Measurements from ENCODE around the gene MAP3K5. TPM values are rescaled to one million over a fixed set of nuclear protein-coding genes. Genes with fewer than 3 reads are reported as not detected.
A peak's percentile ranks its signal among the peaks of the same experiment; 100 is the strongest.

The MAP3K5 gene
- total and polyA plus RNA-seq, 9 of the 15 experiments (the other 6 are each of a cell fraction or from before 2014, with no cell fraction given) = 2.2 to 13.0 (median 9.9) TPM

DNA sequence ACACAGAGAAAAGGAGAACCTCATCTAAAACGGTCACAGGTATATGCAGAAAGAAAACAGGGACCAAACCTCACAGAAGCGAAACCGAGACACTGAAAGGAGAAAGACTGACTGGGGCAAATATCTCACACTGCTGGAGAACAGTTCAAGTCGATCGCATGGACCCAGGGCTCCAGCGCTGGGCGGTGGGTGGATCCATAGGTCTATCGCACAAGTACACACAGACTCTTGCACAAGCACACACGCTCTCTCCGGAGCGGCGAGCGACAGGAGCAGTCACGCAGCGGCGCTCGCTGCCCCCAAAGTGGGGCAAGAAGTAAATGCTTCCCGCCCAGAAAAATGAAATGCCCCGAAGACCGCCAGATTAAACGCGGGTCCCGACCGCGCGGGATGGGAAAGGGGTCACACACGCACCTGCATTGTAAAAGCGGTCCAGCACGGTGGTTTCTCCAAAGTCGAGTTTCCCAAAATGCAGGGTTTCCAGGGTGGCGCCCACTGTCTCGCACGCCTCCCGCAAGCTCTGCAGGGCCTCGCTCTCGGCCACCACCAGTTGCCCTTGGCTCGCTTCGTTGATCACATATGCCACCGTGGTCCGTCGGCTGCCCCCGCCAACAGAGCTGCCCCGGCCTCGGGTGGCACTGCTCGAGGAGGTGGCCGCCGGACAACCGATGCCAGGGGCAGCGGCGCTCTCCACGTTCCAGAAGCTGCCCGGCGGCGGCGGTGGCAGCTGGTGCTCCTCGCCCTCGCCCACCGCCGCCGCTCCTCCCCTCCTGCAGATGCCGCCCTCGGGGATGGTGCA lies 782 bp downstream of the MAP3K5 start (continued):
- TF ChIP-seq ZNF311 (CRISPR knock-in tag; IDR thresholded peaks at IDR 0.05) (no peak), ZBTB8A (IDR thresholded peaks at IDR 0.05; ENCODE audit: partially characterized antibody) (no peak), ZNF57 (CRISPR knock-in tag; IDR thresholded peaks at IDR 0.05) (no peak), NR4A1 (CRISPR knock-in tag; IDR thresholded peaks at IDR 0.05) (no peak), NR4A1 (tag; IDR thresholded peaks at IDR 0.05) (no peak), HMG20A (CRISPR knock-in tag; conservative IDR thresholded peaks at IDR 0.05) (no peak), BRD4 (IDR thresholded peaks at IDR 0.05) (no peak), MCM3 (IDR thresholded peaks at IDR 0.05) (no peak), PTBP1 (IDR thresholded peaks at IDR 0.05; ENCODE audit: low read depth, low read length) (no peak), IFI16 (CRISPR knock-in tag; IDR thresholded peaks at IDR 0.05) (no peak), KDM1A (IDR thresholded peaks at IDR 0.05) (0 out of 4 replicates have a peak, but pooled peaks of 1 of the 2 experiments have one; percentile 11), GATA2 (CRISPR knock-in tag; IDR thresholded peaks at IDR 0.05) (no peak), TFAM (CRISPR knock-in tag; conservative IDR thresholded peaks at IDR 0.05) (no peak), BACH1 (tag; IDR thresholded peaks at IDR 0.05) (no peak)
- TF ChIP-seq, protein P1, sequence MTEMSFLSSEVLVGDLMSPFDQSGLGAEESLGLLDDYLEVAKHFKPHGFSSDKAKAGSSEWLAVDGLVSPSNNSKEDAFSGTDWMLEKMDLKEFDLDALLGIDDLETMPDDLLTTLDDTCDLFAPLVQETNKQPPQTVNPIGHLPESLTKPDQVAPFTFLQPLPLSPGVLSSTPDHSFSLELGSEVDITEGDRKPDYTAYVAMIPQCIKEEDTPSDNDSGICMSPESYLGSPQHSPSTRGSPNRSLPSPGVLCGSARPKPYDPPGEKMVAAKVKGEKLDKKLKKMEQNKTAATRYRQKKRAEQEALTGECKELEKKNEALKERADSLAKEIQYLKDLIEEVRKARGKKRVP (CRISPR knock-in tag; IDR thresholded peaks at IDR 0.05) = no peak
- TF ChIP-seq, protein P2, sequence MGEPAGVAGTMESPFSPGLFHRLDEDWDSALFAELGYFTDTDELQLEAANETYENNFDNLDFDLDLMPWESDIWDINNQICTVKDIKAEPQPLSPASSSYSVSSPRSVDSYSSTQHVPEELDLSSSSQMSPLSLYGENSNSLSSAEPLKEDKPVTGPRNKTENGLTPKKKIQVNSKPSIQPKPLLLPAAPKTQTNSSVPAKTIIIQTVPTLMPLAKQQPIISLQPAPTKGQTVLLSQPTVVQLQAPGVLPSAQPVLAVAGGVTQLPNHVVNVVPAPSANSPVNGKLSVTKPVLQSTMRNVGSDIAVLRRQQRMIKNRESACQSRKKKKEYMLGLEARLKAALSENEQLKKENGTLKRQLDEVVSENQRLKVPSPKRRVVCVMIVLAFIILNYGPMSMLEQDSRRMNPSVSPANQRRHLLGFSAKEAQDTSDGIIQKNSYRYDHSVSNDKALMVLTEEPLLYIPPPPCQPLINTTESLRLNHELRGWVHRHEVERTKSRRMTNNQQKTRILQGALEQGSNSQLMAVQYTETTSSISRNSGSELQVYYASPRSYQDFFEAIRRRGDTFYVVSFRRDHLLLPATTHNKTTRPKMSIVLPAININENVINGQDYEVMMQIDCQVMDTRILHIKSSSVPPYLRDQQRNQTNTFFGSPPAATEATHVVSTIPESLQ (CRISPR knock-in tag; IDR thresholded peaks at IDR 0.05) = no peak
- TF ChIP-seq, protein P3, sequence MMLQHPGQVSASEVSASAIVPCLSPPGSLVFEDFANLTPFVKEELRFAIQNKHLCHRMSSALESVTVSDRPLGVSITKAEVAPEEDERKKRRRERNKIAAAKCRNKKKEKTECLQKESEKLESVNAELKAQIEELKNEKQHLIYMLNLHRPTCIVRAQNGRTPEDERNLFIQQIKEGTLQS (IDR thresholded peaks at IDR 0.05) = 0 out of 2 replicates have a peak, but pooled peaks have one; percentile 9
- TF ChIP-seq, protein P3 (CRISPR knock-in tag; conservative IDR thresholded peaks at IDR 0.05) = no peak
- TF ChIP-seq, protein P4, sequence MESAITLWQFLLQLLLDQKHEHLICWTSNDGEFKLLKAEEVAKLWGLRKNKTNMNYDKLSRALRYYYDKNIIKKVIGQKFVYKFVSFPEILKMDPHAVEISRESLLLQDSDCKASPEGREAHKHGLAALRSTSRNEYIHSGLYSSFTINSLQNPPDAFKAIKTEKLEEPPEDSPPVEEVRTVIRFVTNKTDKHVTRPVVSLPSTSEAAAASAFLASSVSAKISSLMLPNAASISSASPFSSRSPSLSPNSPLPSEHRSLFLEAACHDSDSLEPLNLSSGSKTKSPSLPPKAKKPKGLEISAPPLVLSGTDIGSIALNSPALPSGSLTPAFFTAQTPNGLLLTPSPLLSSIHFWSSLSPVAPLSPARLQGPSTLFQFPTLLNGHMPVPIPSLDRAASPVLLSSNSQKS (CRISPR knock-in tag; IDR thresholded peaks at IDR 0.05) = no peak
- TF ChIP-seq, protein P5, sequence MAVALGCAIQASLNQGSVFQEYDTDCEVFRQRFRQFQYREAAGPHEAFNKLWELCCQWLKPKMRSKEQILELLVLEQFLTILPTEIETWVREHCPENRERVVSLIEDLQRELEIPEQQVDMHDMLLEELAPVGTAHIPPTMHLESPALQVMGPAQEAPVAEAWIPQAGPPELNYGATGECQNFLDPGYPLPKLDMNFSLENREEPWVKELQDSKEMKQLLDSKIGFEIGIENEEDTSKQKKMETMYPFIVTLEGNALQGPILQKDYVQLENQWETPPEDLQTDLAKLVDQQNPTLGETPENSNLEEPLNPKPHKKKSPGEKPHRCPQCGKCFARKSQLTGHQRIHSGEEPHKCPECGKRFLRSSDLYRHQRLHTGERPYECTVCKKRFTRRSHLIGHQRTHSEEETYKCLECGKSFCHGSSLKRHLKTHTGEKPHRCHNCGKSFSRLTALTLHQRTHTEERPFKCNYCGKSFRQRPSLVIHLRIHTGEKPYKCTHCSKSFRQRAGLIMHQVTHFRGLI (CRISPR knock-in tag; IDR thresholded peaks at IDR 0.05) = no peak
- TF ChIP-seq, protein P6, sequence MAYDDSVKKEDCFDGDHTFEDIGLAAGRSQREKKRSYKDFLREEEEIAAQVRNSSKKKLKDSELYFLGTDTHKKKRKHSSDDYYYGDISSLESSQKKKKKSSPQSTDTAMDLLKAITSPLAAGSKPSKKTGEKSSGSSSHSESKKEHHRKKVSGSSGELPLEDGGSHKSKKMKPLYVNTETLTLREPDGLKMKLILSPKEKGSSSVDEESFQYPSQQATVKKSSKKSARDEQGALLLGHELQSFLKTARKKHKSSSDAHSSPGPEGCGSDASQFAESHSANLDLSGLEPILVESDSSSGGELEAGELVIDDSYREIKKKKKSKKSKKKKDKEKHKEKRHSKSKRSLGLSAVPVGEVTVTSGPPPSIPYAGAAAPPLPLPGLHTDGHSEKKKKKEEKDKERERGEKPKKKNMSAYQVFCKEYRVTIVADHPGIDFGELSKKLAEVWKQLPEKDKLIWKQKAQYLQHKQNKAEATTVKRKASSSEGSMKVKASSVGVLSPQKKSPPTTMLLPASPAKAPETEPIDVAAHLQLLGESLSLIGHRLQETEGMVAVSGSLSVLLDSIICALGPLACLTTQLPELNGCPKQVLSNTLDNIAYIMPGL (CRISPR knock-in tag; IDR thresholded peaks at IDR 0.05) = no peak
